HCT116 (cell line): ENCODE results near the gene STIM2. TPM values are rescaled to one million over a fixed set of nuclear protein-coding genes. Genes with fewer than 3 reads are reported as not detected.

Experiments
- ATAC-seq: fragments of 200-7000 bp; cut with Tn5 transposase; 2 replicates; pipeline ENCODE4 v1.9.1; 2020; ENCODE audit warnings: mild to moderate bottlenecking, moderate library complexity
- BruUV-seq: library from RNA; stranded (reverse); fragments of 400-500 nt; replicated peaks from 2 replicates; lab custom pipeline; 2021; lab: Mats Ljungman, UMichigan
- CTCF ChIA-PET: fragments of 300-600 bp; sonication (Branson Sonifier 250); formaldehyde crosslinking; loops from one replicate; lab custom pipeline; 2021; ENCODE audit warnings: antibody characterized with exemption; lab: Charles Lee
- POLR2A ChIA-PET: fragments of 300-600, 350-600 bp; sonication (Branson Sonifier 250); formaldehyde crosslinking; loops from one replicate; lab custom pipeline; 2021; ENCODE audit warnings: antibody characterized with exemption; lab: Charles Lee
- RAD21 ChIA-PET, 2 experiments: fragments of 300-600 bp; sonication (Branson Sonifier 250); formaldehyde crosslinking; loops; one replicate each; lab custom pipeline; 2023; ENCODE audit warnings: low total read pairs in 2 of 2; ENCODE audit not compliant: uncharacterized antibody in 2 of 2, unreplicated experiment in 2 of 2, low non-redundant PET in 1 of 2; lab: Charles Lee
- DNase-seq: peaks from one replicate; pipeline ENCODE4 v3.0.0-alpha.2; 2010; ENCODE audit warnings: low read depth, low spot score
- H2AFZ ChIP-seq: fragments of 200-600 bp; shearing (Covaris generic), sonication (generic); 2 replicates; pipeline ENCODE4 v1.6.1; 2017; ENCODE audit warnings: low read depth, mixed run types, mixed read lengths, antibody characterized with exemption, low read length; ENCODE audit not compliant: poor library complexity, severe bottlenecking
- H3K27ac ChIP-seq: 2 replicates; pipeline ENCODE4 v1.5.1; 2012; ENCODE audit warnings: low read depth, low read length
- H3K27me3 ChIP-seq: fragments of 200-600 bp; sonication (generic); 2 replicates; pipeline ENCODE4 v1.6.1; 2016; ENCODE audit warnings: mixed run types, low read length, mixed read lengths; ENCODE audit not compliant: insufficient read depth
- H3K36me3 ChIP-seq, 2 experiments: fragments of 200-500 bp in 1 of 2; fragments of 200-600 bp in 1 of 2; sonication (Bioruptor generic) in 1 of 2; sonication (generic) in 1 of 2; 2 replicates each; pipeline versions ENCODE4 v1.5.1 to v1.6.1; 2014 to 2016; ENCODE audit warnings: low read length in 2 of 2, inconsistent platforms in 1 of 2, mixed read lengths in 1 of 2, mixed run types in 1 of 2; ENCODE audit not compliant: insufficient read depth in 2 of 2, control insufficient read depth in 1 of 2
- H3K4me1 ChIP-seq, 2 experiments: fragments of 200-600 bp in 1 of 2; sonication (generic) in 1 of 2; 2 replicates each; pipeline versions ENCODE4 v1.5.1 to v1.6.1; 2012 to 2017; ENCODE audit warnings: low read length in 2 of 2, inconsistent platforms in 1 of 2, mild to moderate bottlenecking in 1 of 2, mixed read lengths in 1 of 2, mixed run types in 1 of 2, moderate library complexity in 1 of 2; ENCODE audit not compliant: insufficient read depth in 2 of 2, control insufficient read depth in 1 of 2
- H3K4me2 ChIP-seq: fragments of 200-600 bp; sonication (generic); 2 replicates; pipeline ENCODE4 v1.6.1; 2017; ENCODE audit warnings: mixed run types, low read length, mixed read lengths
- H3K4me3 ChIP-seq, 2 experiments: fragments of 200-600 bp in 1 of 2; sonication (generic) in 1 of 2; replicated peaks in 1 of 2; 2 replicates each; pipeline ENCODE4 v1.5.1; 2011 to 2016; ENCODE audit warnings: low read length in 2 of 2, control low read depth in 1 of 2, low read depth in 1 of 2, mild to moderate bottlenecking in 1 of 2, mixed read lengths in 1 of 2, mixed run types in 1 of 2
- H3K79me2 ChIP-seq: fragments of 200-600 bp; sonication (generic); 2 replicates; pipeline ENCODE4 v1.6.1; 2017; ENCODE audit warnings: mild to moderate bottlenecking, mixed run types, low read length, moderate library complexity, mixed read lengths; ENCODE audit not compliant: insufficient read depth
- H3K9ac ChIP-seq: fragments of 200-600 bp; sonication (generic); 2 replicates; pipeline ENCODE4 v1.6.1; 2016; ENCODE audit warnings: low read length, mixed read lengths
- H3K9me2 ChIP-seq: fragments of 200-600 bp; sonication (generic), shearing (Covaris generic); 2 replicates; pipeline ENCODE4 v1.6.1; 2017; ENCODE audit warnings: mixed run types, mild to moderate bottlenecking, moderate library complexity; ENCODE audit not compliant: insufficient read depth
- H3K9me3 ChIP-seq, 2 experiments: fragments of 200-500 bp in 1 of 2; fragments of 200-600 bp in 1 of 2; sonication (Bioruptor generic) in 1 of 2; sonication (generic) in 1 of 2; 2 replicates each; pipeline ENCODE4 v1.6.1; 2014 to 2017; ENCODE audit warnings: low read length in 2 of 2, mixed read lengths in 2 of 2, inconsistent platforms in 1 of 2, low read depth in 1 of 2, mild to moderate bottlenecking in 1 of 2, mixed run types in 1 of 2, moderate library complexity in 1 of 2; ENCODE audit not compliant: control insufficient read depth in 1 of 2, insufficient read depth in 1 of 2
- H4K20me1 ChIP-seq: fragments of 200-600 bp; sonication (generic), shearing (Covaris generic); 2 replicates; pipeline ENCODE4 v1.6.1; 2017; ENCODE audit warnings: mixed run types, mild to moderate bottlenecking, moderate library complexity; ENCODE audit not compliant: insufficient read depth
- ATF3 ChIP-seq: IDR thresholded peaks from 2 replicates; pipeline ENCODE4 v1.6.1; 2012
- CBX3 ChIP-seq: IDR thresholded peaks from 2 replicates; pipeline ENCODE4 v1.6.1; 2012; ENCODE audit warnings: low read depth
- EZH2 ChIP-seq: fragments of 200-600 bp; sonication (generic); IDR thresholded peaks from 2 replicates; pipeline ENCODE4 v1.6.1; 2017; ENCODE audit warnings: antibody characterized with exemption, mixed run types
- MAX ChIP-seq: IDR thresholded peaks from 2 replicates; pipeline ENCODE4 v1.6.1; 2012
- POLR2A ChIP-seq: IDR thresholded peaks from 2 replicates; pipeline ENCODE4 v1.7.0; 2011; ENCODE audit warnings: borderline replicate concordance; ENCODE audit not compliant: insufficient read depth, insufficient read length; ENCODE audit errors: extremely low read depth
- POLR2AphosphoS5 ChIP-seq: IDR thresholded peaks from 2 replicates; pipeline ENCODE4 v1.6.1; 2011; ENCODE audit warnings: mild to moderate bottlenecking, low read depth, low read length, moderate library complexity
- REST ChIP-seq: IDR thresholded peaks from 2 replicates; pipeline ENCODE4 v1.6.1; 2012; ENCODE audit warnings: low read depth
- SP1 ChIP-seq: IDR thresholded peaks from 2 replicates; pipeline ENCODE4 v1.6.1; 2012; ENCODE audit warnings: low read depth
- SRF ChIP-seq: IDR thresholded peaks from 2 replicates; pipeline ENCODE4 v1.6.1; 2012; ENCODE audit warnings: low read depth
- ZNF274 ChIP-seq: fragments of 200-500 bp; sonication (Bioruptor generic); IDR thresholded peaks from 2 replicates; pipeline ENCODE4 v1.6.1; 2014; ENCODE audit warnings: mild to moderate bottlenecking, low read depth, low read length, inconsistent platforms
- intact Hi-C: fragments of 100-400 bp; cut with micrococcal nuclease; formaldehyde crosslinking; loops from 2 replicates; pipeline ENCODE4 v1.10.0; 2022
- total RNA-seq: library from RNA; stranded (reverse); gene quantifications from one replicate; pipeline ENCODE4 v1.2.1, GENCODE V29; 2021; ENCODE audit not compliant: unreplicated experiment

Gene STIM2
- total RNA-seq, 1 experiment from 2014 or later, result 65.9 TPM

- TF ChIP-seq SRF (no peak), POLR2A (no peak), MAX (no peak), REST (no peak), SP1 (no peak), POLR2AphosphoS5 (no peak), ZNF274 (no peak), CBX3 (no peak), EZH2 (no peak)
These were observed 150.8 kb downstream of the STIM2 start (continued) for GRCh38 chr4:27011401-27011800.

GRCh38 chr4:27013012-27013411 lies 152.4 kb downstream of the STIM2 start:
- no peaks in the 10 kb centered on the region; the same call in 1 of the 2 replicates for H3K9me2 ChIP-seq
- RAD21 ChIA-PET, result no interaction called here
- H2AFZ ChIP-seq, result no peak overlapping the region
- CTCF ChIA-PET, result no interaction called here
- POLR2A ChIA-PET, result no interaction called here
- H4K20me1 ChIP-seq, result no peaks in the 10 kb centered on the region
- H3K4me2 ChIP-seq, result no peak overlapping the region
- H3K9me3 ChIP-seq, result no peaks in the 10 kb centered on the region
- H3K4me1 ChIP-seq, result no peaks in the 10 kb centered on the region
- no peak for TF ChIP-seq ATF3
- ATAC-seq, result no peak
- no TSS peak for BruUV-seq
- H3K36me3 ChIP-seq, result no peaks in the 10 kb centered on the region
- intact Hi-C loops, result loop anchor here (5.0 to 10.0 kb wide), 3 partner anchors 151 to 598 kb away; partner anchors contain the start of gene STIM2
- no peaks in the 10 kb centered on the region for H3K79me2 ChIP-seq
- DNase-seq, result no peak
- no peak overlapping the region for H3K9ac ChIP-seq
- H3K27ac ChIP-seq, result no peak overlapping the region
- H3K27me3 ChIP-seq, result no peaks in the 10 kb centered on the region
- H3K4me3 ChIP-seq, result no peak overlapping the region
